ENCODE measurements around the gene LGR5.

The LGR5 gene

DNA sequence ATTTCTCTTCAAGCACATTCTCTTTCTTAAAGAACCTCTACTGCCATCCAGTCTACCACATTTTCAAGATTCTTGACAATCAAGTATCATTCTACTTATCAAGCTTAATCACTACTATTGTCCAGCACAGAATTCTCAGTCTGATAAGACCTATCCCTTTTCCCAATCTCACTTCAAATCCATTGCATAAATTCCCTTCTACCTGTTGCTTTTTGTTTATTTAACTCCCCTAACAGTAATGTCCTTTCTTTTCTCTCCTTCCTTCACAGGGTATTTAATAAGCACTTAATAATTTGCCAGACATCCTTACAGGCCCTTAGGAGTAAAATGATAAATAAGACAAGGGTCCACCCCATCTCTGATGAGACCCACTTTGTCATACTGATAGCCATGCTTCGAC is 182.3 kb downstream of the LGR5 start:
- no peak for TF ChIP-seq TAF1 (IDR thresholded peaks at IDR 0.05; ENCODE audit: borderline replicate concordance, low read depth, low read length)
- no peak for TF ChIP-seq POLR2A (IDR thresholded peaks at IDR 0.05; ENCODE audit: low read depth, low read length)
- no peak for TF ChIP-seq POLR2AphosphoS5 (IDR thresholded peaks at IDR 0.05; ENCODE audit: low read depth, low read length)
- no peak for FAIRE-seq
- DNase-seq (ENCODE audit: insufficient read length), result no peak

DNA sequence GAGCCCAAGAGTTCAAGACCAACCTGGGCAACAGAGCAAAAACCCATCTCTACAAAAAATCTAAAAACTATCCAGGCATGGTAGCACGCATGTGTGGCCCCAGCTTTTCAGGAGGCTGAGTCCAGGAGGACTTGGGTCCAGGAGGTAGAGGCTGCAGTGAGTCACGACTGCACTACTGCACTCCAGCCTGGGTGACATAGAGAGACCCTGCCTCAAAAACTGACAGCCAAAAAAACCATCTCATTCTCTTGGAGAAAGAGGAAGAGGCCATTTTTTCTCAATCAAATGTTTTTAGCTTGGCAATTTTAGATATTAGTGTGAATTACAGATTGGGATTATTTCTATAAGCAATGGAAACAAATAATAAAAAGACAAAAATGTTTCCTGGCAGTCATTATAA is 185.9 kb downstream of the LGR5 start:
- DNase-seq (ENCODE audit: insufficient read length) (no peak), FAIRE-seq (no peak)
- TF ChIP-seq TAF1 (IDR thresholded peaks at IDR 0.05; ENCODE audit: borderline replicate concordance, low read depth, low read length) (no peak), POLR2AphosphoS5 (IDR thresholded peaks at IDR 0.05; ENCODE audit: low read depth, low read length) (no peak), POLR2A (IDR thresholded peaks at IDR 0.05; ENCODE audit: low read depth, low read length) (no peak)

DNA sequence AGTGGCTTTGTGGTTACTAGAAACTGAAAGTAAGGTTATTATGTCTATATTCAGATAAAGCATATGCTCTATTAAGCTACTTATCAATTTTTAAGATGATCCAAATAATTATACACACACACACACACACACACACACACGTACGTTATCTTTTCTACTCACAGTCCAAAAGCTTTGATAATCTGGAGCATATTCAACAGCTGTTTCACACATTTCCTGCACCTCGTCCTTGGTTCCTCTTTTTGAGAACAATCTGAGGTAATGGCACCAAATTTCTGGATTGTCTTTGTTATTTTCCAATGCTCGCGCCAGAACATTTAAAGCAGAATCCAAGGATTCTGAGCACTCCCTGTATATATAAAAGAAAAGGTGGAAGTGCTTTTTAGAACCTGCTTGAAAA is 186.5 kb downstream of the LGR5 start:
- FAIRE-seq (peak; percentile 67), DNase-seq (ENCODE audit: insufficient read length) (no peak)
- no peak for TF ChIP-seq POLR2A (IDR thresholded peaks at IDR 0.05; ENCODE audit: low read depth, low read length)
- TF ChIP-seq TAF1 (IDR thresholded peaks at IDR 0.05; ENCODE audit: borderline replicate concordance, low read depth, low read length), result no peak
- TF ChIP-seq POLR2AphosphoS5 (IDR thresholded peaks at IDR 0.05; ENCODE audit: low read depth, low read length), result no peak

DNA sequence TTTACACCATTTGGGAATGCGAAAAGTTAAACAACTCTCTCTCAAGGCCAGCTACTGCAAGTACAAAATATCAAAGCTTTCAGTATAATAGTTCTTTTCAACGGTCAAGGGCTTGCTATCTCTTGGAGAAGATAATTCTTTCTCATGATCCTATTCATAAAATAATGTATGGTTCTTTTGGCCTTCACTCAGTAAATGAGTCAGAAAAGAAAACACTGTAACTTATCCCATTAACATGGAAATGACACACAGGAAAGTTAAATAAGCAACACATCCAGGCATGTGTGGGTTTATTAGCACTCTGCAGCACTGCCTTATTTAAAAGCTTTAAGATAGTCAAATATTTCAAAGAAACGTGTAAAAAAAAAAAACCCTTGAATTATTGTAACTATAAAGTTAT is 187.2 kb downstream of the LGR5 start:
- TF ChIP-seq POLR2AphosphoS5 (IDR thresholded peaks at IDR 0.05; ENCODE audit: low read depth, low read length) (no peak), TAF1 (IDR thresholded peaks at IDR 0.05; ENCODE audit: borderline replicate concordance, low read depth, low read length) (no peak)
- DNase-seq (ENCODE audit: insufficient read length) (no peak), FAIRE-seq (no peak)

DNA sequence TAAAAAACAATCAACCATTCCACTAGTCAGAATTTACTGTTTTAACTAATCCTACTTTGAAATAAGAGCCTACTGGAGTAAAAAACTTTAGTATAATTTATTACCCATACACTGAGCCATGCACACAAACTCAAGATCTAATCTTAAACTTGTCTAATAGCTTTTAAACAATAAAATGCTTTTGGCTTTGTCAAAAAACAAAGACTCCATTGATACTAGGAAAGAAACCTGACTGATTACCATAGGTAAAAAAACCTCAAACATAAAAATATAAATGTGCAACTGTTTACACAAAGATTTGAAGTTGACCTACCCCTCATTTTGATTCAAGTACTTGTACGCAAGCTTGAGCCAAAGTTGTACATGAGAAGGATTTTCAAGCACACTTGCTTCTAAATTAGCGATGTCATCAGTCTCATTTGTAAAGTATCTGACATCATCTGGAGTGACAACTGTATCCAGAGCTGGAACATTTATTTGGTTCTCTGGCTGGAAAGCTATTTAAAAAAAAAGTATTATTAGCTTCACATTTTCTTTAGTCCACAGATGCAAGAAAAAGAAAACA is 187.9 kb downstream of the LGR5 start:
- no peak for DNase-seq (ENCODE audit: insufficient read length)
- TF ChIP-seq POLR2AphosphoS5 (IDR thresholded peaks at IDR 0.05; ENCODE audit: low read depth, low read length), result no peak
- no peak for TF ChIP-seq POLR2A (IDR thresholded peaks at IDR 0.05; ENCODE audit: low read depth, low read length)
- TF ChIP-seq TAF1 (IDR thresholded peaks at IDR 0.05; ENCODE audit: borderline replicate concordance, low read depth, low read length), result no peak
- FAIRE-seq, result no peak
